Measurements from ENCODE around the gene ACAN. TPM values are rescaled to one million over a fixed set of nuclear protein-coding genes. Genes with fewer than 3 reads are reported as not detected.

ACAN gene
- total and polyA plus RNA-seq, 9 of the 15 experiments (the other 6 are each of a cell fraction or from before 2014, with no cell fraction given): not detected

- peak in 1 of 3 experiments; percentile 61; a peak in 2 of 6 replicates for TF ChIP-seq ZBTB11 (CRISPR knock-in tag; IDR thresholded peaks at IDR 0.05)
- peak; percentile 41; the same call in 1 of the 2 replicates for TF ChIP-seq LEF1 (IDR thresholded peaks at IDR 0.05)
- TF ChIP-seq ZNF41 (CRISPR knock-in tag; conservative IDR thresholded peaks at IDR 0.05): peak; percentile 78; the same call in 1 of the 2 replicates
- TF ChIP-seq HBP1 (CRISPR knock-in tag; IDR thresholded peaks at IDR 0.05): peak; percentile 41; the same call in 1 of the 2 replicates
- peak; percentile 82 for TF ChIP-seq KLF13 (tag; IDR thresholded peaks at IDR 0.05; ENCODE audit: borderline replicate concordance, low read depth)
- no peak for TF ChIP-seq NR2C2 (CRISPR knock-in tag; IDR thresholded peaks at IDR 0.05)
- peak; percentile 43 for TF ChIP-seq NR2C2 (tag; IDR thresholded peaks at IDR 0.05)
- no peak for TF ChIP-seq HES1 (IDR thresholded peaks at IDR 0.05; ENCODE audit: low read depth)
- TF ChIP-seq ZNF584 (CRISPR knock-in tag; IDR thresholded peaks at IDR 0.05; ENCODE audit: low read depth): peak; percentile 93
- peak; percentile 12; the same call in 1 of the 2 replicates for TF ChIP-seq TCF3 (CRISPR knock-in tag; IDR thresholded peaks at IDR 0.05)
- TF ChIP-seq POLR2H (tag; IDR thresholded peaks at IDR 0.05; ENCODE audit: low read depth): peak; percentile 58
Measured at GRCh38 chr15:88920186-88920891, 117.1 kb downstream of the ACAN start (continued).

All from K562 (cell line).